IPS DF 6.9 (cell line): Measurements from ENCODE around the gene NAV3.

Source experiments
- DNase-seq: peaks from one replicate; pipeline ENCODE4 v3.0.0-alpha.2; 2013; ENCODE audit warnings: low read depth, low spot score
- H3K27ac ChIP-seq: one replicate; pipeline ENCODE4 v1.5.1; 2013; ENCODE audit warnings: low read length, control low read depth
- H3K27me3 ChIP-seq: 2 replicates; pipeline ENCODE4 v1.6.1; 2013; ENCODE audit warnings: mild to moderate bottlenecking, low read length; ENCODE audit not compliant: control insufficient read depth, insufficient read depth
- H3K36me3 ChIP-seq: 2 replicates; pipeline ENCODE4 v1.6.1; 2013; ENCODE audit warnings: low read length; ENCODE audit not compliant: control insufficient read depth, insufficient read depth
- H3K4me1 ChIP-seq: 2 replicates; pipeline ENCODE4 v1.6.1; 2013; ENCODE audit warnings: low read length; ENCODE audit not compliant: control insufficient read depth, insufficient read depth
- H3K4me3 ChIP-seq: 2 replicates; pipeline ENCODE4 v1.5.1; 2013; ENCODE audit warnings: mild to moderate bottlenecking, low read length
- H3K9me3 ChIP-seq: 2 replicates; pipeline ENCODE4 v1.6.1; 2013; ENCODE audit warnings: low read length, inconsistent platforms; ENCODE audit not compliant: control insufficient read depth, insufficient read depth
- WGBS: extraction: QIAGEN DNeasy Blood & Tissue Kit; methylation state at CpG from one replicate; pipeline ENCODE4 v1.1.7; 2013; ENCODE audit warnings: mixed read lengths, missing lambda C conversion rate; ENCODE audit not compliant: insufficient read length, insufficient coverage; 5-methylcytosine and 5-hydroxymethylcytosine counted together

Gene NAV3

DNA sequence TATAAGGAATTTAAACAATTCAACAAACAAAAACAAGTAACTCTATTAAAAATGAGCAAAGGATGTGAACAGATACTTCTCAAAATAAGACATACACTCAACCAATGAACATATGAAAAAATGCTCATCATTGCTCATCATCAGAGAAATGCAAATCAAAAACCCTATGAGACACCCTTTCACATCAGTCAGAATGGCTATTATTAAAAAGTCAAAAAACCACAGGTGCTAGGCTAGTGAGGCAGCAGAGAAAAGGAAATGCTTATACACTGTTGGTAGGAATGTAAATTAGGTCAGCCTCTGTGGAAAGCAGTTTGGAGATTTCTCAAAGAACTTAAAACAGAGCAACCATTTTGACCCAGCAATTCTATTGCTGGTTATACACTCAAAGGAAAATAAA is 52.0 kb downstream of the NAV3 start:
- DNase-seq: no peak
- Histone ChIP-seq H3K27me3 (no peaks in the 10 kb centered on the region), H3K27ac (no peak overlapping the region), H3K4me1 (no peaks in the 10 kb centered on the region), H3K9me3 (no peaks in the 10 kb centered on the region), H3K4me3 (no peak overlapping the region), H3K36me3 (no peaks in the 10 kb centered on the region)

DNA sequence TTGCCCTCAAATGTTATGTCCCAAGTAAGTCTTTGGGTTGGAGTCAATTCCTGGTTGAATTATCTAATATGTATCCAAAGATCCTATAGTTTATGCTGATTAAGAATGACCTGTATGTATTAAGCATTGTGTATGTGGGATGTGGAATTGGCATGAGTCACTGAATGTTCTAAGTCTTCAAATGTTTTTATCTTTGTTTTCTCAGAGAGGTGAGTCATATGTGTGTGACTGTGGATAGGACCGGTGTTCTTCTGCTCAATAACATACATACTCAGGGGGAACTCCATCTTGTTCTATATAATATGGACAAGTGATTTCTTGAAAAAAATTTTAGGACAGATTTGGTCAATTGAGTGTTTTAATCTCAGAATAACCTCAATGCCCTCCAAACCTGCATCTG is 57.9 kb downstream of the NAV3 start:
- DNase-seq: no peak
- Histone ChIP-seq H3K9me3 (no peaks in the 10 kb centered on the region), H3K36me3 (no peaks in the 10 kb centered on the region), H3K27ac (no peak overlapping the region), H3K4me3 (no peak overlapping the region), H3K4me1 (no peaks in the 10 kb centered on the region), H3K27me3 (no peaks in the 10 kb centered on the region)
- no CpG with 5 or more reads among the region's 1 CpG for WGBS

DNA sequence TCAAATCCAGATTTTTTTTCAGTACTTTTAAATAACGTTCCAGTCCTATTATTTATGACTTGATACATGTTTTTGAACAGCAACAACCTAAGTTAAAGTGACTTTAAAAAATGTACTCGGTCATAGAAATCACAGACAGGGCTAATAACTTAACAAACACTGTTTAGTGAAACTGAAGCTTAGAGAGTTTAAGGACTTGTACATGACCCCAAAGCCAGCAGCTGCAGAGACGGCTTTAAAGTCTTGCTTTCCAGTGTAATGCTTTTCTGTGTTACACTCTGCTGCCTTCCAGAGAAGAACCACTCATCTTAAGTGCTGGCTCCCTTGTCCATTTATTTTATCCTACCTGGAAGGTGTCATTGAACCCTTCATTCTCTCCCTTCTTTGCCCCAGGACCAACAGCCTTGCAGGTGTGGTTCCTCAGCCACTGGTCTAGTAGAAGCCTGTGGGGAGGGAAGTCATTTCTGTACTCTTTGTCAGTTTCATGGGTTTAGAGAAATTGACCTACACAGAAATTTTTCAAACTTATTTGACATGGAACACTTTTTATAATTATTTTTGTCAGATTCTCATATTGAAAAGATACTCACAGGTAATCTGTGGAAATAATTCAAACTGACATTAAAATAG is 60.9 kb downstream of the NAV3 start:
- H3K4me3 ChIP-seq: no peak overlapping the region
- no peak overlapping the region for H3K27ac ChIP-seq
- H3K36me3 ChIP-seq: no peaks in the 10 kb centered on the region
- H3K9me3 ChIP-seq: no peaks in the 10 kb centered on the region
- H3K27me3 ChIP-seq: no peaks in the 10 kb centered on the region
- WGBS: no CpG with 5 or more reads among the region's 3 CpGs
- DNase-seq: no peak
- H3K4me1 ChIP-seq: no peaks in the 10 kb centered on the region

DNA sequence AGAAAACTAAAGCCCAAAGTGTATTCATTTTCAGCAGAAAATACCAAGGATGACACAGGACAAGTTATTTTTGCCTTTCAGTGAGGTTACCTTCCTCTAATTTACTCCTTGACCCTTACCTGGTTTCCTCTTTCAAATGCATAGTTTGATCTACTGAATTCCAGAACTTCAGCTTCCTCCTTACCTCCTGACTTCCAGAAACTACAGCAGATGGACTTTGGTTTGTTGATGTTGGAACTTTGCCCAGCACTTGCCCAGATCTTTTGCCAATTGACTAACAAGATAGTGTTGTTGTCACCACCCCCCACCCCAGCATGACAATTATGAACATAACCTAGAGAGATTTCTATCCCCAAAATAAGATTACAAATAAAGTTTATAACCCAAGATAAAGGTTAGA is 63.2 kb downstream of the NAV3 start:
- DNase-seq: no peak
- Histone ChIP-seq H3K9me3 (no peaks in the 10 kb centered on the region), H3K4me1 (no peaks in the 10 kb centered on the region), H3K27me3 (no peaks in the 10 kb centered on the region), H3K27ac (no peak overlapping the region), H3K36me3 (no peaks in the 10 kb centered on the region), H3K4me3 (no peak overlapping the region)

DNA sequence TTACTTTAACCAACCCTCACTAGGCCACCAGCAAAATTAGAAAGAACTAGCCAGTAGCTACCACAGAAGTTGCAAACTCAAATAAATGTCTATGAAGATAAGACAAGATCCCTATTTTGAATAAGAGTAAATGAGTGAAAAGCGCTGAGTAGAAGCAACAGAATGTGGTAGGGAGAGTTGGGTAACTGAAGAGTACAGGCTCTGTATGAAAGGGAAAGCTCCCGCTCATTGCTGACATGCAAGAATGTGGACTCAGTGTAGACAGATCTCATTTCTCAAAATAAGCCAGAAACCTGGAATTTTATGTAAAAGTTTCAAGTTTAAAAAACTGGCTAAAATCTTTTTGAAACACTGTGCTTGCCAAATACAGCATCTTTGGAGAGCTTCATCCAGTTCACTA is 63.9 kb downstream of the NAV3 start:
- no peak for DNase-seq
- Histone ChIP-seq H3K27ac (no peak overlapping the region), H3K27me3 (no peaks in the 10 kb centered on the region), H3K9me3 (no peaks in the 10 kb centered on the region), H3K36me3 (no peaks in the 10 kb centered on the region), H3K4me1 (no peaks in the 10 kb centered on the region), H3K4me3 (no peak overlapping the region)
- no CpG with 5 or more reads among the region's 2 CpGs for WGBS

DNA sequence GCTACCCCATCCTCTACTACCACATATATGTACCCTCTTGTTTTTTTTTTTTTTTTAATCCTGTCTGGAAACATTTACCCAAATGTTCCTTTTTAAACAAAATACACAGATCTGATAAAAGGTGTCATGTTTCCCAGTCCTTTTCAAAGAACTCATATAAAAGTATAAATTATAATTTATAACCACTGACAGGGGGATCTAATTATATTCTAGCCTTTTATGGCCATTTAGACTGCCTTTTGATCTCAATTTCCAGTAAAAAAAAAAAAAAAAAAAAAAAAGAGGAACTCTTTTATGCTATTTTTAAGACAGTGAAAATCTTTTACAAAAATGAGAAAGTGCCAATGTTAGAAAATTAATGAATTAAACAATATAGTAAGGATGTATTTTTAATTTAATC is 65.0 kb downstream of the NAV3 start:
- no peak overlapping the region for H3K27ac ChIP-seq

DNA sequence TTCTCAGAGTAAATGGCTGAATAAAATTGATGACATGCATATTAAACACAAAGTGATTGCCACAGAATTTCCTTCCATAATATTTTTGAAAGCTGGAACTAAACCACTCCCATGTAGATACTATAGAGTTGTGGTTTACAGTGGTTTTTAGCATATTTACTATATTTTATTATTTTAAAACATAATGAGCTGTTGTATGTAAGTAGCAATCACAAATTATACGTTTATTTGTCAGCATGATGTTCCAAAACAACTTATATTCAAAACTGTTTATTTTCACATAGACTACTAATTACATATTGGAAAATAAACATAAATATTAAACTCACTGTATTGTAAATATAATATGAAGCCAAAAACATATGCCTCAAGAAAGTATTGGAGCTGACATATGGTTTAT is 77.2 kb downstream of the NAV3 start:
- H3K27ac ChIP-seq: no peak overlapping the region
- H3K4me1 ChIP-seq: no peaks in the 10 kb centered on the region
- no peaks in the 10 kb centered on the region for H3K9me3 ChIP-seq
- H3K36me3 ChIP-seq: no peaks in the 10 kb centered on the region
- no peak for DNase-seq
- H3K4me3 ChIP-seq: no peak overlapping the region
- WGBS: no CpG with 5 or more reads among the region's 1 CpG
- H3K27me3 ChIP-seq: no peaks in the 10 kb centered on the region

More for the DNA sequence above, 65.0 kb downstream of the NAV3 start:
- Histone ChIP-seq H3K4me1 (no peaks in the 10 kb centered on the region), H3K36me3 (no peaks in the 10 kb centered on the region), H3K4me3 (no peak overlapping the region), H3K9me3 (no peaks in the 10 kb centered on the region), H3K27me3 (no peaks in the 10 kb centered on the region)
- no peak for DNase-seq

DNA sequence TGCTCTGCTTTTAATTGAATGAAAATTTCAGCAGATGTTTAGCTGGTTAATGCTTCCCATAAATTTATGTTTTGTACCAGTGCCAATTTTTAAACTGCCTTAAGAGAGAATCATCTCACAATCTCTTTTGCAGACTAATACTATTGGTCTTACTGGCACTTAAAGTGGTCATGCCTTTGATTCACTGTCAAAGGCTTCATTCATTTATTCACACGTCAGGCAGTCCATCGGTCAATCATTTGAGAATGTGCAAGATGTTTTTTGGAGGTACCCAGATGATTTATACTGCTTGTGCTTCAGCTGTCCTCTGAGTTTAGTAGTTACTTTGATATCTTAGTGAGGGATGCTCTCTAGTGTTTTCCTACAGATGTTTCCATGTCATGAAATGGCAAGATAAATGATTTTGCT is 83.4 kb downstream of the NAV3 start:
- H3K4me1 ChIP-seq: no peaks in the 10 kb centered on the region
- no peak for DNase-seq
- H3K27ac ChIP-seq: no peak overlapping the region
- no peak overlapping the region for H3K4me3 ChIP-seq
- no peaks in the 10 kb centered on the region for H3K36me3 ChIP-seq
- whole genome bisulfite sequencing: no CpG with 5 or more reads among the region's 2 CpGs
- H3K9me3 ChIP-seq: no peaks in the 10 kb centered on the region
- H3K27me3 ChIP-seq: no peaks in the 10 kb centered on the region

DNA sequence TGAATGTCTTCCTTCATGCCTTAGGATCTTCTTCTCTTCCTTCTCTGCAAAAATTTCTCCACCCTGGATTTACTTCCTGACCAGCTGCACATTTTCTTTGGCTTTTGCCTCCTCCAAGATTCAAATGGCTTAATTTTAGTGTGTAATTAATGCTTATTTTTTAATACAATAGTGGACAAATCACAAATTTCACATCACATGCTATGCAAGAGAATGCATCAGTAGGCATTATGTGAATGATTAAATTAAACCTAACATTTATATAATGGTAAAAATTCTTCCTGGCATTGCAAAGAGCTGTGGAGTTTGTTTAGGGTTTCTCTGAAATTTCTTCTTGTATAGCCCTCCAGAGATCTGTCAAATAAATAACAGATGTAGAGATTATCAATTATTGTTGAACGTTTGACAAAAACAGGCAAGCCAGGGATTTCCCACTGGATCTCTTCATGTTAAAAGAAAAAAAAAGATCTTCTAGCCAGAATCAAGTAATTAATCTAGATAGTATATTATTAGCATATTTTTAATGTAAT is 84.4 kb downstream of the NAV3 start:
- WGBS: no CpG with 5 or more reads among the region's 1 CpG
- no peaks in the 10 kb centered on the region for H3K9me3 ChIP-seq
- no peak for DNase-seq
- H3K36me3 ChIP-seq: no peaks in the 10 kb centered on the region
- H3K27me3 ChIP-seq: no peaks in the 10 kb centered on the region
- no peak overlapping the region for H3K27ac ChIP-seq
- H3K4me3 ChIP-seq: no peak overlapping the region
- no peaks in the 10 kb centered on the region for H3K4me1 ChIP-seq

DNA sequence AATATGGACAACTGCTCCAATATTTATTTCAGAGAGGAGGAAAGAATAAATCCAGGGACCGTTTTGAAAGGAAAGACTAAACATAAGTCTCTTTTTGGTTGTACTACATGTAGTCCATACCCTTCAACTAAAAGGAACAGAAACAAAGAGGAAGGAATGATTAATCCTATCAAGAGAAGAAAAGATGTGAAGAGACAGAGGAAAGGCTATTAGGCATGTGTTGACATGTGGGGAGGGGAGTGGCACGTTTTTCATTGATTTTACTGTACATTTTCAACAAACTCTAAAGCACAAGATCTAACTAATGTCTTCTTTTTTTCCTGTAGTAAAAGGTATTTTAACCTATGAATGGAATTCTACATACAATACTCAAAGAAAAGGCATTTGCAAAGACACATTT is 85.6 kb downstream of the NAV3 start:
- no CpG with 5 or more reads among the region's 2 CpGs for WGBS
- no peak overlapping the region for H3K4me3 ChIP-seq
- H3K36me3 ChIP-seq: no peaks in the 10 kb centered on the region
- H3K27me3 ChIP-seq: no peaks in the 10 kb centered on the region
- no peak overlapping the region for H3K27ac ChIP-seq
- H3K4me1 ChIP-seq: no peaks in the 10 kb centered on the region
- no peaks in the 10 kb centered on the region for H3K9me3 ChIP-seq
- DNase-seq: no peak

DNA sequence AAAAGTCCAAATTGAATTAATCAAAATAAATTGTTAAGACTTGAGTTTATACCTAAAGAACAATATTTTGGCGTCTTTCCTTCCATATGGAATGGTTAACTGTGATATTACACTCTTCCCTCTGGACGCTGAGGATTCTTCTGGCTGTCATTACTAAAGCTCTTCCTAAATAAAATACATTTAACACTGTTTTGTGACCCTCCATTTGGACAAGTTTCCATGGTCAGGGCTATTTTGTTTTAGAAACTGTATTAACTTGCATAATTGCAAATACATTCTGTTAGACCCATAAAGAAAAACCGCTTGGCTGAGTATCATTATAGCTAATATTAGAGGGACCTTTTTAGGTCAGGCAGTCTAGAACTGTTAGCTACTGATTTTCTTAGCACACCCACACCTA is 87.4 kb downstream of the NAV3 start:
- Histone ChIP-seq H3K27me3 (no peaks in the 10 kb centered on the region), H3K27ac (no peak overlapping the region), H3K4me1 (no peaks in the 10 kb centered on the region), H3K9me3 (no peaks in the 10 kb centered on the region), H3K4me3 (no peak overlapping the region), H3K36me3 (no peaks in the 10 kb centered on the region)
- WGBS: no CpG with 5 or more reads among the region's 3 CpGs
- no peak for DNase-seq
